NCI-H748 (cell line): ENCODE data around the gene DCUN1D5.
"Not testable (repeated sequence)": the region's sequence is repeated elsewhere in the genome, so short reads cannot be mapped to it uniquely, and the experiment has no call there.

Experiments
- DNase-seq: peaks from one replicate; lab custom pipeline; 2025; ENCODE audit not compliant: unreplicated experiment; lab: John Stamatoyannopoulos, UW

Gene DCUN1D5

GRCh38 chr11:103055221-103055890 lies 36.6 kb downstream of the DCUN1D5 start:
- DNase-seq: peak; percentile 47

- no peak for DNase-seq
Measured at GRCh38 chr11:103053997-103054396, 38.0 kb downstream of the DCUN1D5 start.

- DNase-seq: no peak
Measured at GRCh38 chr11:103051981-103052380, 40.0 kb downstream of the DCUN1D5 start.

- no peak for DNase-seq
Measured at GRCh38 chr11:103051151-103051801, 40.7 kb downstream of the DCUN1D5 start.

- no peak for DNase-seq
Measured at GRCh38 chr11:103050351-103050750, 41.6 kb downstream of the DCUN1D5 start.

- no peak for DNase-seq
Measured at GRCh38 chr11:103047837-103048236, 44.1 kb downstream of the DCUN1D5 start.

- no peak for DNase-seq
Measured at GRCh38 chr11:103043826-103044678, 47.9 kb downstream of the DCUN1D5 start.

- no peak for DNase-seq
Measured at GRCh38 chr11:103042161-103042560, 49.8 kb downstream of the DCUN1D5 start.

GRCh38 chr11:103035791-103036434 lies 56.0 kb downstream of the DCUN1D5 start:
- peak; percentile 60 for DNase-seq

- DNase-seq: no peak
Measured at GRCh38 chr11:103035216-103035615, 56.7 kb downstream of the DCUN1D5 start.

- DNase-seq: no peak
Measured at GRCh38 chr11:103031834-103032233, 60.1 kb downstream of the DCUN1D5 start.

GRCh38 chr11:103029401-103029800 lies 62.6 kb downstream of the DCUN1D5 start:
- DNase-seq: no peak

GRCh38 chr11:103028304-103029020 lies 63.5 kb downstream of the DCUN1D5 start:
- not testable (repeated sequence) for DNase-seq

- DNase-seq: no peak
Measured at GRCh38 chr11:103024086-103024485, 67.9 kb downstream of the DCUN1D5 start.

GRCh38 chr11:103016031-103016430 lies 75.9 kb downstream of the DCUN1D5 start:
- DNase-seq: no peak

GRCh38 chr11:103013421-103013820 lies 78.5 kb downstream of the DCUN1D5 start:
- DNase-seq: no peak
